Fibroblast of the conjunctiva (primary cell): ENCODE measurements around the gene LINC00632.
A peak's percentile ranks its signal among the peaks of the same experiment; 100 is the strongest.

Source experiments
- DNase-seq: peaks from one replicate; pipeline ENCODE4 v3.0.0-alpha.2; 2010; ENCODE audit warnings: low read depth

LINC00632 gene

GRCh38 chrX:140765043-140765784 is 55.7 kb downstream of the LINC00632 start:
- no peak for DNase-seq

GRCh38 chrX:140766024-140766611 is 56.6 kb downstream of the LINC00632 start:
- peak; percentile 37 for DNase-seq

GRCh38 chrX:140767646-140768045 is 58.1 kb downstream of the LINC00632 start:
- DNase-seq = no peak

GRCh38 chrX:140775211-140775610 is 65.7 kb downstream of the LINC00632 start:
- DNase-seq = no peak

GRCh38 chrX:140776320-140776719 is 66.8 kb downstream of the LINC00632 start:
- DNase-seq = no peak

- DNase-seq = no peak
Measured at GRCh38 chrX:140794642-140795041, 85.1 kb downstream of the LINC00632 start.

GRCh38 chrX:140799216-140799615 is 89.7 kb downstream of the LINC00632 start:
- no peak for DNase-seq

GRCh38 chrX:140804292-140804691 is 94.7 kb downstream of the LINC00632 start:
- no peak for DNase-seq

GRCh38 chrX:140815868-140816267 is 106.3 kb downstream of the LINC00632 start:
- peak; percentile 10 for DNase-seq

GRCh38 chrX:140817943-140818342 is 108.4 kb downstream of the LINC00632 start:
- peak; percentile 5 for DNase-seq

- DNase-seq = no peak
Measured at GRCh38 chrX:140821280-140821679, 111.7 kb downstream of the LINC00632 start.

GRCh38 chrX:140822184-140822583 is 112.6 kb downstream of the LINC00632 start:
- no peak for DNase-seq

GRCh38 chrX:140822861-140823260 is 113.3 kb downstream of the LINC00632 start:
- DNase-seq = no peak

GRCh38 chrX:140836874-140837273 is 127.3 kb downstream of the LINC00632 start:
- DNase-seq = no peak
